AG09309 (cell line): ENCODE data around the gene COX20.

Experiments
- DNase-seq: peaks from one replicate; pipeline ENCODE4 v3.0.0-alpha.2; 2010; ENCODE audit warnings: low read depth
- H3K4me3 ChIP-seq: 2 replicates; pipeline ENCODE4 v1.5.1; 2011; ENCODE audit warnings: mild to moderate bottlenecking, low read depth, low read length, moderate library complexity; ENCODE audit not compliant: control insufficient read depth
- CTCF ChIP-seq: IDR thresholded peaks from 2 replicates; pipeline ENCODE4 v1.5.1; 2011; ENCODE audit warnings: mild to moderate bottlenecking, low read depth, low read length, inconsistent platforms; ENCODE audit not compliant: insufficient read depth, control insufficient read depth; ENCODE audit errors: missing control alignments

The COX20 gene

GRCh38 chr1:244860078-244860477, 24.6 kb downstream of the COX20 start:
- H3K4me3 ChIP-seq = no peak overlapping the region
- DNase-seq = no peak
- no peak for TF ChIP-seq CTCF

- peak overlapping the region; percentile 93 for H3K4me3 ChIP-seq
- no peak for TF ChIP-seq CTCF
- no peak for DNase-seq
Observed at GRCh38 chr1:244860914-244861610, 25.6 kb downstream of the COX20 start.

GRCh38 chr1:244861683-244862082, 26.2 kb downstream of the COX20 start:
- no peak for DNase-seq
- peak overlapping the region; percentile 93 for H3K4me3 ChIP-seq
- no peak for TF ChIP-seq CTCF

- no peak for TF ChIP-seq CTCF
- H3K4me3 ChIP-seq = peak overlapping the region; percentile 93
- DNase-seq = no peak
Observed at GRCh38 chr1:244862354-244862698, 26.9 kb downstream of the COX20 start.

- peak overlapping the region; percentile 93 for H3K4me3 ChIP-seq
- DNase-seq = peak; percentile 64
- no peak for TF ChIP-seq CTCF
Observed at GRCh38 chr1:244862699-244863490, 27.4 kb downstream of the COX20 start.

GRCh38 chr1:244863491-244864252, 28.2 kb downstream of the COX20 start:
- TF ChIP-seq CTCF = no peak
- DNase-seq = no peak
- H3K4me3 ChIP-seq = peak overlapping the region; percentile 93
